CD4-positive, alpha-beta T cell treated with Interleukin-10 for 1 hour (primary cell): Measurements from ENCODE around the gene EXOC1.
A peak's percentile ranks its signal among the peaks of the same experiment; 100 is the strongest.
"Not testable (repeated sequence)": the region's sequence is repeated elsewhere in the genome, so short reads cannot be mapped to it uniquely, and the experiment has no call there.

Experiments used
- DNase-seq: peaks from one replicate; pipeline ENCODE4 v3.0.0-alpha.2; 2020

The EXOC1 gene

DNA sequence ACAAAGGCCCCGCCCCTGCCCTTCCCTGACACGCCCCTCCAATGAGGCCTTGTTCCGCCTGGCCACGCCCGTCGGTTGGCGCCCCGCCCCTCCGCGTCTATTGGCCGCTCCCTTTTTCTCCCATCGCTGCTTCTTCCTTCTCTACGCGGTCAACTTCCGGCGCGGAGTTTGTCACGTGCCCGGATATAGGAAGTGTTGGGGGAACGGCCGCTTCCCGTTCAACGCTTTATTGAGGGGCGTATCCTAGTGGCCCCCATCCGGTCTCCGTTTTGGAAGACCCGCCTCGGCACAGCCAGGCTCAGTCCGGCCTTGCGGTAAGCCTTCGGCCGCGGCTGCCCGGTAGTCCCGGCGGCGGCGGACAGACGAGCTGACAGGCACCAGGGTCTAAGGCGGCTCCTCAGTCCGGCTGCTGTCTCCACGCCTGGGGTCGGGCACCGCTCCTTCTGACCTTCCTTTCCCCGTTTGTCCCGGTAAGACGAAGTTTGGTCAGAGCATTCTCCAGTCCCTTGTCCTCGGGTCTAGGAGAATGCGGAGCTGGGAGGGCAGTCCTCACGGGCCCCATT lies at the start of gene EXOC1:
Gene EXOC1, plus strand, starts transcription at position 165 of the 563 bp plus-strand sequence. CDS start 4,676 bp downstream, outside the sequence.
- DNase-seq: peak; percentile 95

- no peak for DNase-seq
Measured at GRCh38 chr4:55807556-55807955, 45.9 kb upstream of the EXOC1 start.

DNA sequence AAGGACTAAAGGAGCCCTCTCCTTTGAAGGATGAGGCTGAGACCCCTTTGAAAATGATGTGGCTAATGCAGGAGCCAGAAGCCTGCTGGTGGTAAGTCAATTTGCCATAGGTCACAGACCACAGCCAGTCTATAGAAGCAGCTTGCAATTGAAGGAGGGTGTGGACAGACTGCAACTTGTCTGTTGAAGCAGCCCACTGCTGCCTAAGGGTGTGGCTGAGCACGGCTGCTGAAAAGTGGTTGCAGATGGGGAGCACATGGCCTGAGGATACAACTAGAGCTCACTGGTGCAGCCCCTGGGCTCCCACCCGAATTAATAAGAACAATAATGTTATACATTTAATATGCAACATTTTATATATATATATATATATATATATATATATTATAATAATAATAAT lies 45.3 kb upstream of the EXOC1 start:
- no peak for DNase-seq

GRCh38 chr4:55808632-55809031 lies 44.8 kb upstream of the EXOC1 start:
- DNase-seq: no peak

- no peak for DNase-seq
Measured at GRCh38 chr4:55817691-55818090, 35.8 kb upstream of the EXOC1 start.

DNA sequence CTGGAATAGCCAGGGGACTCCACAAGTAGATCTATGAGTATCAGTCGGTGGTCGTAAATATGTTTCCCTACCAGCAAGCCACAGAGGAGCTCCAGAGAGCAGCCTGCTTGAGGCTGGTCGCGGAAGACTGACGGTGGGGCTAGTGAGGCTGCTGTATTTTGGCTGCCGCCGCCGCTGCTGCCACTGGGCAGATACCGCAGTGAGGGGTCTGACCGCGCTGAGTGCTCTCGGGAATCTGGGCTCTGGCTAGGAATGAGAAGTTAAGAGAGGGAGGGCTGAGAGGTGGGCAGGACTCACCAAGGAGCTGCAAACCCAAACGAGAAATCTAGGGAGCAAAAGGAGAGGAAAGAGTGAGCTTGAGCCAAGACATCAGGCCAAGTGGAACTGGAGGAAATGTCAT lies 33.8 kb upstream of the EXOC1 start, which contains the start of gene EXOC1L:
Gene EXOC1L, plus strand, starts transcription at position 157 of the 400 bp plus-strand sequence. Its CDS starts 237 bp downstream, at position 394.
- no peak for DNase-seq

GRCh38 chr4:55820279-55820678 lies 33.2 kb upstream of the EXOC1 start:
- DNase-seq: no peak

GRCh38 chr4:55822329-55822728 lies 31.1 kb upstream of the EXOC1 start:
- DNase-seq: no peak

DNA sequence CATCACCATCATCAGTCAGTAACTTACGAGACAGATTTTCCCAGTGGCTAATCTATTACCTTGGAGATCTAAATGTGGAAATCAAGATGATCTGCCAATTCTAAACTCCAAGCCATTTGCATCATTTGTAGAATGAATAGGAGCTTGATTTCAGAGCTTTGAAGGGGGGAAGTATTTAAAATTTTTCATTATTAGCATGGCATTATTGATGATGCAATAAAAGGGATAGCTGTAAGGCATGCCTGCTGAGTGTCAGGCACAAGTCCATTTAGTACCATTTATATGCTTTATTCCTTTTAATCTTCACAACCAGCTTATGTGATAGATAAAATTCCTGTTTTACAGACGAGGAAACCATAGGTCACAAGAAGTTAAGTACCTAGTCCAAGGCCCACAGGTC lies 28.6 kb upstream of the EXOC1 start:
- DNase-seq: no peak

DNA sequence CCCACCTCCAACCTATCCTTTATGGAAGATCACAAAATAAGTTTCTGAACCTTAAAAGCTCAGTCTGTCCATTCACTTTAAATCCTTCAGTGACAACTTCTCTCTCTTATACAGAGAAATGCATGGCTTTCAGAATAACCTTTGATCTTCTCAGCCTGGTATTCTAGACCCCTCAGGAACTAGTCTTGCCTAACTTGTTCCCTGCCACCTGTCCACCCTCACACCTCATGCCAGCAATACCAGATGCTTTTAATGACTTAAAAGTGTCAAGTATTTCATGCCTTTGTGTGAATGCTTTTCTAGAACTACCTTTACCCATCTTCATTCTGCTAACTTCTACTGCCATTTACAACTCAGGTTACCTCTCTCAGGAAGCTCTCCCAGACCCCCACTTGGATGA lies 26.5 kb upstream of the EXOC1 start:
- no peak for DNase-seq

DNA sequence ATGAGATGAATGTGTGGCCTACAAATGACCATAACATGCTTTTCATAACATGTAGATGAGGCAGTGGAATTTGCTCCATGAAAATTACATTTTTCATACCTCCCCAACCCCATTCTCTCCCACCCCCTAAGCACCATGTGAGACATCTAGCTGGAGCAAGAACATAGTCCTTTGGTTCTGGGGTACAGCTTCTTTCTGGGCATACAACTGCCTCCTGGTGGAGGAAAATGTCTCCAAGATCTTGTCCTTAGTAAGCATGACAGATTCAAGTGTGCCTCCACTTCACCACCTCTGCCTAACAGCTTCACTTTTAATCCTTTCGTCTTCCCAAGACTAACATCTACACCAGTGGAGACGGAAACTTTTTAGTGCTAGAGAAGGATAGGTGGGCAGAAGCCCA lies 25.9 kb upstream of the EXOC1 start:
- DNase-seq: no peak

- no peak for DNase-seq
Measured at GRCh38 chr4:55830048-55830447, 23.4 kb upstream of the EXOC1 start.

- DNase-seq: no peak
Measured at GRCh38 chr4:55830716-55831115, 22.7 kb upstream of the EXOC1 start.

DNA sequence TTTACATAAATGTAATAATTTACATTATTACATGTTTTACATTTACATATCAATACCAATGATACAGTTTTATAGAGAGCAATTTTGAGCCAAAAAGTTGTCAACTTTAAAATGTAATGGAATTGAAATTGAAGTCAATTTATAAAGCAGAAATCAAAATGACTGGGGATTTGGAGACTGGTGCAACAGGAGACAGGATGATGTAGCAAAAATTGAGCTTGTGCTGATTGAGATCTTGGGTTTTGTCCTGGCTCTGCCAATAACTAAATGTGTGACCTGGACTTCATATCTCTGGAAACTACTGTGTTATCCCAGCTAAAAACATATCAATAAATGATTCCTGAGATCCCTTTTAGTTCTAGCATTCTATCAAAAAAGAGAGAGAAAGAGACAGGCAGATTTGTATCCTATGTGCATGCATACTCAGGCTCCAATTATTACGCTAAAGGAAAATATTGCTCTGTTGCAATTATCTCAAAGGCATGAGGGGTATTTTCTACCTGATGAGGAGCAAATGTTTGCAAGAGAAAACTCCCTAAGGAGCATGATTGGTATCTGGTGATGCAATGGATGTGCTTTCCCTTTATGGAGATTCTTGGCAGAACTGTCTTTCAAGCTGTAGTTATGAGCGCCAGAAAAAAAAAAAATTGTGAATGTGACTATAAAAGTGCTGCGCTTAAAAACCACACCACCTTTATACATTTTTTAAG lies 19.2 kb upstream of the EXOC1 start:
- no peak for DNase-seq

DNA sequence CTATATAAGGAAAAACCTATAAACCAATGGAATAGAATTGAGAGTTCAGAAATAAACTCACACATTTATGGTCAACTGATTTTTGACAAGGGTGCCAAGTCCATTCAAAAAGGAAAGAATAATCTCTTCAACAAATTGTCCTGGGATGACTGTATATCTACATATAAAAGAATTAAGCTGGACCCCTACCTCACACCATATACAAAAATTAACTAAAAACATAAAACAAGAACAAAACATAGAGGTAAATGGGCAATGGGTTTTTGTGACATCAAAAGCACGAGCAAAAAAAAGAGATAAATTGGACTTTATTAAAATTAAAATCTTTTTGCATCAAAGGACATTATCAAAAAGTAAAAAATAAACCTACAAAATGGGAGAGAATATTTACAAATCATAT lies 15.5 kb upstream of the EXOC1 start:
- no peak for DNase-seq

- no peak for DNase-seq
Measured at GRCh38 chr4:55838356-55838755, 15.1 kb upstream of the EXOC1 start.

GRCh38 chr4:55838952-55839351 lies 14.5 kb upstream of the EXOC1 start:
- no peak for DNase-seq

GRCh38 chr4:55840956-55841355 lies 12.5 kb upstream of the EXOC1 start:
- DNase-seq: no peak

DNA sequence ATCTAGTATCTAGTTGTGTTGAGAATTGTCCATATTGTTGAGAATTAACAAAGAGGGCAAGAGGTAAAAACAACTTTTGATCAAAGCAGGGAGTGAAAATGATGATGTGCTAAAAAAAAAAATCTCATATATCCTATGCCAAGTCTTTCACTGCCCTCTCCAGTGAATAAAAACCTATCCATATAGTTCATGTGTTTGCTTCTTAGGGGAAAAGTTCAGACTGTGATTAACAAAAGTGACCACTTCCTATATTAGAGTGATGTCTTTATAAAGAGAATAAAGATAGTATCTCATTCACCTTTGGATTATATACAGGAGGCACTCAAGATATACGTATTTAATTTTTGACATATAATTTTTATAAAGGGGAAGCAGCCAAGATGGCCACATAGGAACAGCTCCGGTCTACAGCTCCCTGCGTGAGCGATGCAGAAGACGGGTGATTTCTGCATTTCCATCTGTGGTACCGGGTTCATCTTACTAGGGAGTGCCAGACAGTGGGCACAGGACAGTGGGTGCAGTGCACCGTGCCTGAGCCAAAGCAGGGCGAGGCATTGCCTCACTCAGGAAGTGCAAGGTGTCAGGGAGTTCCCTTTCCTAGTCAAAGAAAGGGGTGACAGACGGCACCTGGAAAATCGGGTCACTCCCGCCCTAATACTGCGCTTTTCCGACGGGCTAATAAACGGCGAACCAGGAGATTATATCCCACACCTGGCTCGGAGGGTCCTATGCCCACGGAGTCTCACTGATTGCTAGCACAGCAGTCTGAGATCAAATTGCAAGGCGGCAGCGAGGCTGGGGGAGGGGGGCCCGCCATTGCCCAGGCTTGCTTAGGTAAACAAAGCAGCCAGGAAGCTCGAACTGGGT lies 11.8 kb upstream of the EXOC1 start:
- DNase-seq: not testable (repeated sequence)

DNA sequence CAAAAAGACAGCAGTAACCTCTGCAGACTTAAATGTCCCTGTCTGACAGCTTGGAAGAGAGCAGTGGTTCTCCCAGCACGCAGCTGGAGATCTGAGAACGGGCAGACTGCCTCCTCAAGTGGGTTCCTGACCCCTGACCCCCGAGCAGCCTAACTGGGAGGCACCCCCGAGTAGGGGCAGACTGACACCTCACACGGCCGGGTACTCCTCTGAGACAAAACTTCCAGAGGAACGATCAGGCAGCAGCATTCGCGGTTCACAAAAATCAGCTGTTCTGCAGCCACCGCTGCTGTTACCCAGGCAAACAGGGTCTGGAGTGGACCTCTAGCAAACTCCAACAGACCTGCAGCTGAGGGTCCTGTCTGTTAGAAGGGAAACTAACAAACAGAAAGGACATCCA lies 11.1 kb upstream of the EXOC1 start:
- not testable (repeated sequence) for DNase-seq

- no peak for DNase-seq
Measured at GRCh38 chr4:55849724-55850123, 3.7 kb upstream of the EXOC1 start.

- peak; percentile 33 for DNase-seq
Measured at GRCh38 chr4:55851885-55852284, 1.6 kb upstream of the EXOC1 start.

DNA sequence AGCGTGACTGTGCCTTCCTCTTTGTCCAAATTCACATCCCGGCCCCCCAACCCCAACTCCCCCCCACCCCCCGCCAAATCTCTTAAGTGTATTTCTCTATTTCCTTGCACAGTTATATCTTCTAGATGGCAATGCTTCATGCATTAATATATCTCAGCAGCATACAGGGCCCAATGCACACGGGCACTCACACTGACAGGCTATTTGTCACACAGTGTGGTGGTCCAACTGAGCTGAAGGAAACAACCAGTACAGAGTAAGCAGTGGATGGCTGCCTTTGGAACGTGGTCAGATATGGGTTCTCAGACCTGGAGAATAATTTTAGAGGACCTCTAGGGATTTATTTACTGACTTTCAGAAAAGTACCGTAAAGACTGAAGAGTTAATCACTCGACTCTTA lies 681 bp downstream of the EXOC1 start:
- no peak for DNase-seq

DNA sequence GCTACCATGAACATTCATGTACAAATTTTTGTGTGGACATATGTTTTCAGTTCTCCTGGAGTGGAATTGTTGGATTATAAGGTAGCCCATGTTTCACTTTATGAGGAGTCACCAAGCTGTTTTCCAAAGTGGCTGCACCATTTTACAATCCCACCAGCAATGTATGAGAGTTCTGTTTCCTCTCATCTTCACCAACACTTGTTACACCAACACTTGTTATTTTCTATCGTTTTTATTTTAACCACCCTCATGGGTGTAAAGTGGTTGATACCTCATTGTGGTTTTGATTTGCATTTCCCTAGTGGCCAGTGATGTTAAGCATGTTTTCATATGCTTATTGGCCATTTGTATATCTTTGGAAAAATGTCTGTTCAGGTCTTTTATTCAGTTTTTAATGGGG lies 4.1 kb downstream of the EXOC1 start:
- no peak for DNase-seq
